Measurements from ENCODE around the gene RTEL1. TPM values are rescaled to one million over a fixed set of nuclear protein-coding genes. Genes with fewer than 3 reads are reported as not detected.

The RTEL1 gene
- total and polyA plus RNA-seq, 9 of the 15 experiments (the other 6 are each of a cell fraction or from before 2014, with no cell fraction given) = 0.36 to 61.0 (median 17.9) TPM

DNA sequence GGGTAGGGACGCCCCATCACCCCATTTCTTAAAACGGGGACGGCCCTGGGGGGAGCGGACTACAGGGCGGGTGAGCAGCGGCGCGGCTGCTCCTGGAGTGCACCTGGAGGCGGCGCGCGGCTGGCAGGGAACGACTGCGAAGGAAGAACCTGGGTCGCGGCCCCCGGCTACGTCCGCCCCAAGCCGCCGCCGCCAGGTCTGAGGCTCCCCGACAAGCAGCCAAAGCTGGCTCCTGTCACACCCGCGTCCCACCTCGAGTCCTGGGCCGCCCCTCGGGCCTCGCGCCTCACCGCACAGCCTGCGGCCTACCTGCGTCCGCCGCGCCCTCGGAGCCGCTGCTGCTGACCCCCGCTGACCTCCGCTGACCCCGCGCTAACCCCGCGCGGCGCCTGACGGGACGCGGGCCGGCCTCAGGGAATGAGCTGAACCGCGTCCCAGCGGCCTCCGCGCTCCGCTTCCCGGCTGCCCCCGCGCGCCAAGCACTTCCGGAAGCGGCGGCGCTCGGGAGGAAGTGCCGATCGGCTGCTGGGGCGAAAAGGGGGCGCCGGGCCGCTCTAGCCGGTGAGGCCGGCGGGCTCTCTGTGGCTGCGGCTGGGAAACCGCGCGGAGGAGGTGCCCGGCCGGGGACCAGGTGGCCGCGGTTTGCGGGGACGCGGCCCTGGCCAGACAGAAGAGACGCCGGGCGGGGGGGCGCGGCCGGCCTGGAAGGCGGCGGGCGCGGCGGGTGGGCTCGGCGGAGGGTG, 49.6 kb downstream of the RTEL1 start, which contains the start of the genes ARFRP1 and ZGPAT (continued):
- TF ChIP-seq, protein P1, sequence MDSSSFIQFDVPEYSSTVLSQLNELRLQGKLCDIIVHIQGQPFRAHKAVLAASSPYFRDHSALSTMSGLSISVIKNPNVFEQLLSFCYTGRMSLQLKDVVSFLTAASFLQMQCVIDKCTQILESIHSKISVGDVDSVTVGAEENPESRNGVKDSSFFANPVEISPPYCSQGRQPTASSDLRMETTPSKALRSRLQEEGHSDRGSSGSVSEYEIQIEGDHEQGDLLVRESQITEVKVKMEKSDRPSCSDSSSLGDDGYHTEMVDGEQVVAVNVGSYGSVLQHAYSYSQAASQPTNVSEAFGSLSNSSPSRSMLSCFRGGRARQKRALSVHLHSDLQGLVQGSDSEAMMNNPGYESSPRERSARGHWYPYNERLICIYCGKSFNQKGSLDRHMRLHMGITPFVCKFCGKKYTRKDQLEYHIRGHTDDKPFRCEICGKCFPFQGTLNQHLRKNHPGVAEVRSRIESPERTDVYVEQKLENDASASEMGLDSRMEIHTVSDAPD (CRISPR knock-in tag; IDR thresholded peaks at IDR 0.05) = no peak
- peak; percentile 83; the same call in 1 of the 2 replicates for TF ChIP-seq ZNF76 (CRISPR knock-in tag; IDR thresholded peaks at IDR 0.05; ENCODE audit: borderline replicate concordance)
- TF ChIP-seq, protein P2, sequence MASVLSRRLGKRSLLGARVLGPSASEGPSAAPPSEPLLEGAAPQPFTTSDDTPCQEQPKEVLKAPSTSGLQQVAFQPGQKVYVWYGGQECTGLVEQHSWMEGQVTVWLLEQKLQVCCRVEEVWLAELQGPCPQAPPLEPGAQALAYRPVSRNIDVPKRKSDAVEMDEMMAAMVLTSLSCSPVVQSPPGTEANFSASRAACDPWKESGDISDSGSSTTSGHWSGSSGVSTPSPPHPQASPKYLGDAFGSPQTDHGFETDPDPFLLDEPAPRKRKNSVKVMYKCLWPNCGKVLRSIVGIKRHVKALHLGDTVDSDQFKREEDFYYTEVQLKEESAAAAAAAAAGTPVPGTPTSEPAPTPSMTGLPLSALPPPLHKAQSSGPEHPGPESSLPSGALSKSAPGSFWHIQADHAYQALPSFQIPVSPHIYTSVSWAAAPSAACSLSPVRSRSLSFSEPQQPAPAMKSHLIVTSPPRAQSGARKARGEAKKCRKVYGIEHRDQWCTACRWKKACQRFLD (CRISPR knock-in tag; IDR thresholded peaks at IDR 0.05) = peak; percentile 84
- TF ChIP-seq, protein P3, sequence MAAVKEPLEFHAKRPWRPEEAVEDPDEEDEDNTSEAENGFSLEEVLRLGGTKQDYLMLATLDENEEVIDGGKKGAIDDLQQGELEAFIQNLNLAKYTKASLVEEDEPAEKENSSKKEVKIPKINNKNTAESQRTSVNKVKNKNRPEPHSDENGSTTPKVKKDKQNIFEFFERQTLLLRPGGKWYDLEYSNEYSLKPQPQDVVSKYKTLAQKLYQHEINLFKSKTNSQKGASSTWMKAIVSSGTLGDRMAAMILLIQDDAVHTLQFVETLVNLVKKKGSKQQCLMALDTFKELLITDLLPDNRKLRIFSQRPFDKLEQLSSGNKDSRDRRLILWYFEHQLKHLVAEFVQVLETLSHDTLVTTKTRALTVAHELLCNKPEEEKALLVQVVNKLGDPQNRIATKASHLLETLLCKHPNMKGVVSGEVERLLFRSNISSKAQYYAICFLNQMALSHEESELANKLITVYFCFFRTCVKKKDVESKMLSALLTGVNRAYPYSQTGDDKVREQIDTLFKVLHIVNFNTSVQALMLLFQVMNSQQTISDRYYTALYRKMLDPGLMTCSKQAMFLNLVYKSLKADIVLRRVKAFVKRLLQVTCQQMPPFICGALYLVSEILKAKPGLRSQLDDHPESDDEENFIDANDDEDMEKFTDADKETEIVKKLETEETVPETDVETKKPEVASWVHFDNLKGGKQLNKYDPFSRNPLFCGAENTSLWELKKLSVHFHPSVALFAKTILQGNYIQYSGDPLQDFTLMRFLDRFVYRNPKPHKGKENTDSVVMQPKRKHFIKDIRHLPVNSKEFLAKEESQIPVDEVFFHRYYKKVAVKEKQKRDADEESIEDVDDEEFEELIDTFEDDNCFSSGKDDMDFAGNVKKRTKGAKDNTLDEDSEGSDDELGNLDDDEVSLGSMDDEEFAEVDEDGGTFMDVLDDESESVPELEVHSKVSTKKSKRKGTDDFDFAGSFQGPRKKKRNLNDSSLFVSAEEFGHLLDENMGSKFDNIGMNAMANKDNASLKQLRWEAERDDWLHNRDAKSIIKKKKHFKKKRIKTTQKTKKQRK (IDR thresholded peaks at IDR 0.05; ENCODE audit: borderline replicate concordance, low read depth, low read length) = no peak
- TF ChIP-seq CBX1 (IDR thresholded peaks at IDR 0.05; ENCODE audit: low read depth) = peak; percentile 74; the same call in 1 of the 2 replicates
- TF ChIP-seq KDM4B (IDR thresholded peaks at IDR 0.05; ENCODE audit: borderline replicate concordance in 2 of 2, low read depth in 1 of 2) = no peak; a peak in 1 of 4 replicates
- TF ChIP-seq SMARCC2 (IDR thresholded peaks at IDR 0.05; ENCODE audit: low read depth) = no peak
- TF ChIP-seq NR4A1 (CRISPR knock-in tag; IDR thresholded peaks at IDR 0.05) = 0 out of 2 replicates have a peak, but pooled peaks have one; percentile 46
- peak; percentile 84 for TF ChIP-seq NR4A1 (tag; IDR thresholded peaks at IDR 0.05)
- no peak for TF ChIP-seq ELF4 (CRISPR knock-in tag; IDR thresholded peaks at IDR 0.05)
- peak; percentile 28 to 88; a peak in 2 of 4 replicates for TF ChIP-seq TEAD1 (CRISPR knock-in tag; IDR thresholded peaks at IDR 0.05)
- TF ChIP-seq SRF (CRISPR knock-in tag; IDR thresholded peaks at IDR 0.05) = peak in 1 of 2 experiments; percentile 39; a peak in 1 of 4 replicates
- TF ChIP-seq, protein P4, sequence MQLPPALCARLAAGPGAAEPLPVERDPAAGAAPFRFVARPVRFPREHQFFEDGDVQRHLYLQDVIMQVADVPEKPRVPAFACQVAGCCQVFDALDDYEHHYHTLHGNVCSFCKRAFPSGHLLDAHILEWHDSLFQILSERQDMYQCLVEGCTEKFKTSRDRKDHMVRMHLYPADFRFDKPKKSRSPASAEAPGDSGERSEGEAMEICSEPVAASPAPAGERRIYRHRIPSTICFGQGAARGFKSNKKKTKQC (CRISPR knock-in tag; IDR thresholded peaks at IDR 0.05) = no peak; the same call in none of the 2 replicates
- no peak for TF ChIP-seq KDM2B (CRISPR knock-in tag; IDR thresholded peaks at IDR 0.05)
- peak; percentile 99 for TF ChIP-seq NR2C2 (CRISPR knock-in tag; IDR thresholded peaks at IDR 0.05)
- TF ChIP-seq NR2C2 (tag; IDR thresholded peaks at IDR 0.05) = peak; percentile 100
- TF ChIP-seq, protein P5, sequence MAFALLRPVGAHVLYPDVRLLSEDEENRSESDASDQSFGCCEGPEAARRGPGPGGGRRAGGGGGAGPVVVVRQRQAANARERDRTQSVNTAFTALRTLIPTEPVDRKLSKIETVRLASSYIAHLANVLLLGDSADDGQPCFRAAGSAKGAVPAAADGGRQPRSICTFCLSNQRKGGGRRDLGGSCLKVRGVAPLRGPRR (CRISPR knock-in tag; IDR thresholded peaks at IDR 0.05) = no peak; the same call in 1 of the 2 replicates
- TF ChIP-seq OTX1 (CRISPR knock-in tag; IDR thresholded peaks at IDR 0.05) = no peak
- no peak for TF ChIP-seq KLF16 (IDR thresholded peaks at IDR 0.05)
- TF ChIP-seq SP1 (CRISPR knock-in tag; IDR thresholded peaks at IDR 0.05) = peak; percentile 41; the same call in 1 of the 2 replicates
